ENCODE data around the gene ACSM2B. TPM values are rescaled to one million over a fixed set of nuclear protein-coding genes. Genes with fewer than 3 reads are reported as not detected.
A peak's percentile ranks its signal among the peaks of the same experiment; 100 is the strongest.

ACSM2B gene
- total RNA-seq, 4 donors from 2014 or later: 1.3 TPM; not detected in 3

- peak in 1 of 2 donors; percentile 42 for DNase-seq
Observed at GRCh38 chr16:20612551-20613480, 36.6 kb upstream of the ACSM2B start.

GRCh38 chr16:20611975-20612481, 35.9 kb upstream of the ACSM2B start:
- Histone ChIP-seq H3K36me3 (no peaks in the 10 kb centered on the region), H3K27ac (peak overlapping the region; percentile 31 to 43)
- intact Hi-C loops (cut with DNase I; ENCODE audit: low total_unique reads): no loop called here

More at GRCh38 chr16:20612551-20613480, 36.6 kb upstream of the ACSM2B start:
- Histone ChIP-seq H3K4me3 (no peak overlapping the region), H3K9me3 (no peaks in the 10 kb centered on the region), H3K27ac (peak overlapping the region in 1 of 2 donors; percentile 43), H3K4me1 (no peaks in the 10 kb centered on the region), H3K36me3 (no peaks in the 10 kb centered on the region), H3K27me3 (no peaks in the 10 kb centered on the region)
- TF ChIP-seq CTCF (IDR thresholded peaks at IDR 0.05): no peak
- no peak for TF ChIP-seq POLR2A (IDR thresholded peaks at IDR 0.05)
- intact Hi-C loops (cut with DNase I; ENCODE audit: low total_unique reads): no loop called here

GRCh38 chr16:20611350-20611902, 35.3 kb upstream of the ACSM2B start:
- Histone ChIP-seq H3K27ac (peak overlapping the region; percentile 31 to 43), H3K36me3 (no peaks in the 10 kb centered on the region), H3K4me1 (no peaks in the 10 kb centered on the region), H3K4me3 (no peak overlapping the region), H3K9me3 (no peaks in the 10 kb centered on the region), H3K27me3 (no peaks in the 10 kb centered on the region)
- no peak for DNase-seq
- intact Hi-C loops (cut with DNase I; ENCODE audit: low total_unique reads): no loop called here
- TF ChIP-seq POLR2A (IDR thresholded peaks at IDR 0.05): no peak
- TF ChIP-seq CTCF (IDR thresholded peaks at IDR 0.05): no peak

More at GRCh38 chr16:20611975-20612481, 35.9 kb upstream of the ACSM2B start:
- peak; percentile 55 to 65 for DNase-seq
- Histone ChIP-seq H3K27me3 (no peaks in the 10 kb centered on the region), H3K4me3 (no peak overlapping the region), H3K9me3 (no peaks in the 10 kb centered on the region), H3K4me1 (no peaks in the 10 kb centered on the region)
- TF ChIP-seq POLR2A (IDR thresholded peaks at IDR 0.05): no peak
- TF ChIP-seq CTCF (IDR thresholded peaks at IDR 0.05): no peak

GRCh38 chr16:20610892-20611349, 34.8 kb upstream of the ACSM2B start:
- intact Hi-C loops (cut with DNase I; ENCODE audit: low total_unique reads): no loop called here
- Histone ChIP-seq H3K27me3 (no peaks in the 10 kb centered on the region), H3K4me3 (no peak overlapping the region), H3K4me1 (no peaks in the 10 kb centered on the region), H3K27ac (peak overlapping the region in 1 of 2 donors; percentile 43), H3K9me3 (no peaks in the 10 kb centered on the region), H3K36me3 (no peaks in the 10 kb centered on the region)
- TF ChIP-seq CTCF (IDR thresholded peaks at IDR 0.05) (no peak), POLR2A (IDR thresholded peaks at IDR 0.05) (no peak)
- no peak for DNase-seq

Data from uterus (tissue), 4 donors.